IPS DF 4.7 (cell line): Measurements from ENCODE around the gene ITGA1.
"Not testable (repeated sequence)": the region's sequence is repeated elsewhere in the genome, so short reads cannot be mapped to it uniquely, and the experiment has no call there.

Experiments
- DNase-seq: peaks from one replicate; pipeline ENCODE4 v3.0.0-alpha.2; 2013; ENCODE audit warnings: low spot score; ENCODE audit errors: extremely low read depth

ITGA1 gene

DNA sequence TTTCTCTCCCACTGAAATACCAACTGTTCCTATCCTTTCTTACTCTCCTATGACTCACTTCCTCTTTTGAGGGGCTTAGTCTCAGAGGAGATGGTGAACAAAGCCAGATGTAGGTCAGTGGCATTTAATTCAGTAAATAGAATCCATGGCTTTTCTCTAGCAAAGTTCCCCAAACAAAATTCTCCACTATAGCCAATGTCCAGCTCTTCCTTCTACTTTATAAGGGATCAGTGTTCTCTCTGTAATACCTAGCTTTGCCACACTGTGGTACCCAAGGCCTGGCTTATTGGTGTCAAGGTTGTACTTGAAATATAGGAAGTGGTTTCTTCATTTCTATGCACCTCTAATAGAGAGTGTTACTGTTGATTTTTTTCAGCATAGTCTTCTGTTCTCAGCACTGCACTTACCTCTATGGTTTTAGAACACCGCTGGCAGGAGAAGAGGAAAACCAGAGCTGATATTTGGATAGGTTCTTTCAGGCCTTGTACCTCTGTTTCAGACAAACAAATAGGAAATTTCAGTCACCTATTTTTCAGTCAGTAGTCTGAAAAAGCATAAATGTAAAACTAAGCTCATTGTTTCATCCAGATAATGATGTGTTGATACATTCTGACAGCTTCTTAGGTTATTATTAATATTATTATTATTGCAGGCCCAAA lies 160.8 kb downstream of the ITGA1 start:
- DNase-seq, result no peak

- DNase-seq, result no peak
Measured at GRCh38 chr5:52950686-52951085, 163.0 kb downstream of the ITGA1 start.

DNA sequence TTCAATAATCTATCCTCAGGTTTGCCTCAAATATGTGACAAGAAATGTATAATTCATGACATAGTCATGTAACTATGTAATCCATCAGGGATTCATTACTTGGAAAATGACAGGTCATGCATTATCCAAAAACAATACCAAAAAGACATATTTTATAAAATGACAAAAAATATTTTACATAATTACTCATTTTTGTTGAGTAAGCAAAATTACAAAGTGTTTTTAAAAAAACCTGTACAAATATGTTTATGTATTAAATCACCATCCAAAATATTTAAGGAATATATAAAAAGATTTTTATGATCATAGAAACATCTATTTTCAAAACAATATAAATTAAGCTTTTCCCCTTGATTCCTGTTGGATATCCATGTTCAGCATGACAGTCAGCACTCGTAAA lies 164.8 kb downstream of the ITGA1 start:
- DNase-seq, result no peak

- no peak for DNase-seq
Measured at GRCh38 chr5:52956014-52956413, 168.3 kb downstream of the ITGA1 start.

DNA sequence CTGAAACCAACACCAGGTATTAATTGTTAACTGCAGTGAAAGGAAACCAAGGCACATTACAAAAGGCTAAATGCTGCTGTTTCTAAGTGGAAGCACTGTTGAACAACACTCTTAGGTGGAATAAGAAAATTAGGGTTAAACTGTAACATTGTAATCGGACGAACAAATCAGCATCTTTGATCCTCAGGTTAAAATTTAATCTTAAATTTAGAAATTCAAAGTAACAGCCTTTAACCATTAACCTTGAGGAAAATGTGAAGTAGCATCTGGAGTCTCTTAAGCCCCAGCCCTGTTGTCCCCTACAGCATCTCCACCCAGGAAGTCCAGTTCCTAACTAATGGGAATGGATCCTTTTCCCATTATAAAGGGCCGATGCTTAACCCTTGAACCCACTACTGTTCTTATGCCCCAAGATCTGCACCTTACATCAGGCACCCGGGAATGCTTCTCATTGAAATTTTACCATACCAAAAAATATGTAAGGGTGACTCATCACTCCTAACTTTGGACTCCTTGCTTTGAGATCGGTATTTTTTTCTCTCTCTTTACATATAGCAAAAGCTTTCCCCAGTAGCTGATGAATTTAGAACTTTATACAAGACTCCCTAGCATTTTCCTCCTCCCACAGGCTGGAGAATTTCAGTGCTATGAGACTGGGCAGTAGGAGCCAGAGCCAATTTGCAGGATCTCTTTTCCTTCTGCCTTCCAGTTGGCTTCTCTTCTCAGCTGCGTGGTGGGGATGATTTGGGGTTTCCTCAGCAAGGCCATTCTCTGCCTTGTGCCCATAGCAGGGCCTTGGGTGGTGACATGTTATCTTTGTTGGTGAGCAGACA lies 169.4 kb downstream of the ITGA1 start:
- no peak for DNase-seq

DNA sequence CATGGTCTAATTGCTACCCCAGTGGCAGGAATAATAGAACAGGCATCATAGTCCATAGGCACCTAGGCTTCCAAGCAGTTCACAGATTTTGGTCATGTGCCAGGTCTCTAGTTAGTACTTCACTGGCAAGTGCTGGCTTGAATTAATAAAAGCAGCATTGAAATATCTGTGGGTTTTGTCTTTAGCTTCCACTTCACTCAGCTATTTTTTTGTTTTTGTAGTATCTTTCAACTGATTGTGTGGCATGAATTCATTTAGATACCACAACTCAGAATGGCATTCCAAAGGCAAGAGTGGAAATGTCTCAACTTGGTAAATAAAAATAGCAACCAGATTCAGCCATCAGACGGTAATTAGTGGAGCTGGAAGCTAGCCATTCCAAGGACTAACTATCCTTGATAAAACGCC lies 173.6 kb downstream of the ITGA1 start:
- DNase-seq, result no peak

- no peak for DNase-seq
Measured at GRCh38 chr5:52963636-52964035, 175.9 kb downstream of the ITGA1 start.

GRCh38 chr5:52964138-52964537 lies 176.4 kb downstream of the ITGA1 start:
- no peak for DNase-seq

- DNase-seq, result not testable (repeated sequence)
Measured at GRCh38 chr5:52976157-52976556, 188.4 kb downstream of the ITGA1 start.

- no peak for DNase-seq
Measured at GRCh38 chr5:52977264-52977897, 189.7 kb downstream of the ITGA1 start.

DNA sequence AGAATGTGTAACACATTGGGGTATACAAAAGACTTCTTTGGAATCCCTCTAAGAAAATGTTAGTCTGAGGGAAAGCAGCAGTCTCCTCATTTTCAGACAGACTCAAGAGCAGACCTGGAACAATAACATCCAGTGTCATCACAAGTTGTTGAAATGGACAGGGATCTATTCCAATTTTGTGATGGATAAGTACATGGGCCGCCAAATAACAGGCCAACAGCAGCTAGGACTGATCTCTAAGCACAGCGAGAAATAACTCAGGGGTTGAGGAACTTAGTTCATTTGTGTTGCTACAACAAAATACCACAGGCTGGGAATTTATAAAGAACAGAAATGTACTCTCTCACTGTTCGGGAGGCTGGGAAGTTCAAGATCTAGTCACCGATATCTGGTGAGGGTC lies 193.8 kb downstream of the ITGA1 start:
- no peak for DNase-seq

- no peak for DNase-seq
Measured at GRCh38 chr5:52983731-52984636, 196.3 kb downstream of the ITGA1 start.

DNA sequence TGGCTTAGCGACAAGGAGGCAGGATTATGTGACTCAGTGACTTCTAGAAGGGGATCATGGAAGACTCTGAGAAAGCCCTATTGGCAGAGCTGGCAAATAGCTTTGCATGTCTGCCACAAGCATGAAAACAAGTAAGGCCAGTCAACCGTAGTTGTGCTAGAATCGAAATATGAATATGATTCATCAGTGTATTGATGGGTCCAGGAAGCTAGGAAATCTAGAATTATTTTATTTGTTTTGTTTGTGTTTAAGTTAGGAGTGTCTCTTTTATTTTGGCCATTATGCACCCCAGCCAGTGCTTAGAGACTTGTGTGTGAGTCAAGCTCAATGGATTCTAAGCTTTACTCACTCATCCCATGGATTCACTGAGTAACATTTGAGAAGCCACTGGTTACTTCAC lies 197.6 kb downstream of the ITGA1 start:
- DNase-seq, result no peak

- no peak for DNase-seq
Measured at GRCh38 chr5:52987711-52988331, 200.1 kb downstream of the ITGA1 start.

DNA sequence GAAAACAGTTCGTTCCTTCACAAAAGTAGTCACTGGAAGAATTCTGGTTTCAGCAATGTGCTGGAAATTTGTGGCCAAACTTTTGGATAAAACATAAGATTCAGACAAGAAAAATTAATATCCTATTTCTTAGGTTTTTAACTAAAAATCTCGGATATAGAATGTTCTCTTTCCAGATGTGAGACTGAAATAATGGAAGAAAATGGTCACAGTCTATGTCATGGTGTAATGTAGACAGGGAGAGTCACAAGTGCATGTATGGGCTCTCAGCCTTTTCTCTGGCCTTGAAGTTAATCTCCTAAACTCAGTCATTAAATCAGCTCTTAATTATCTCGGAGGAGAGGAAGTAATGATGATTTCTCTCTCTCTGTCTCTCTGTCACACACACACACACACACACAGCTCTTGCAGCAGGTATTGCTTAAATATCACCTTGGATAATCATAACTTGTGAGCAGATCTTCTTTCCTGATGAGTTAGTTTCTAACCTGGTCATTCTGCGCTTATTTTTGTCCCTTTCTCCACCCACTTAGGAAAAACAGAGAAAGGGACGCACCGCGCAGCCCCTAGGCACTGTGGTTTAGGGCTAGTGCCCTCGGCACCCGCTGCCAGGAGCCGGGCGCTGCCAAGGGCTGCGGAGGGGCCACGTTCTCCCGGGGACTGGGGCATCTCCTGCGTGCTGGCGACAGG lies 200.8 kb downstream of the ITGA1 start:
- DNase-seq, result no peak

GRCh38 chr5:52989025-52989780 lies 201.5 kb downstream of the ITGA1 start, which contains the start of gene ITGA2:
TSS of gene ITGA2 (plus strand) at chr5:52989352. CDS start at chr5:52989469, 117 bp downstream.
- no peak for DNase-seq

GRCh38 chr5:52989781-52990527 lies 202.2 kb downstream of the ITGA1 start:
- DNase-seq, result no peak

GRCh38 chr5:52990528-52990925 lies 202.8 kb downstream of the ITGA1 start:
- no peak for DNase-seq

DNA sequence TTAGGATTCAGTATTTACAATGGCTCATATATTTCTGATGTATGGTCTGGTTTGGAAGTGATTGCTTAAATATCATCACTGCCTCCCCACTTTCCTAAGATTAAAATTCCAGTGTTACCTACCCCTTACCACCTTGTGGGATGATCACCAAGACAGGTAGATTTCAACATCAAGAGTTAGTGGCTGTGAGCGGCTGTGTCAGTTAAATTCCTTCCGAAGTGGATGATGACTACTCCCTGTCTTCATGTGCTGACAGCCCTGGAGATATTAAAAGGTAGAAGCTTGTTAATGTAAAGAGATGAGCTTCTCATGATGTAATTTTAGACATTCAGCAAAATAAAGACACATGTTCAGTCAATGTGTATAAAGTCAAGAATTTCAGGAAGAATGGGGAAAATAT lies 205.7 kb downstream of the ITGA1 start:
- no peak for DNase-seq
